ENCODE results near the gene SLC25A22. TPM values are rescaled to one million over a fixed set of nuclear protein-coding genes. Genes with fewer than 3 reads are reported as not detected.

The SLC25A22 gene
- total RNA-seq, 1 donor from 2014 or later = 17.8 TPM

GRCh38 chr11:764322-765024, 33.6 kb downstream of the SLC25A22 start:
- Mint-ChIP-seq H3K36me3 (ENCODE audit: low read depth, unreplicated experiment) (peaks cover 10% of the 10 kb centered on the region), H3K27ac (ENCODE audit: unreplicated experiment) (no peak overlapping the region)
- DNase-seq (ENCODE audit: low spot score) = no peak

GRCh38 chr11:763549-764321, 34.3 kb downstream of the SLC25A22 start:
- H3K4me3 Mint-ChIP-seq (ENCODE audit: unreplicated experiment) = no peak overlapping the region
- no peaks in the 10 kb centered on the region for H3K9me3 Mint-ChIP-seq (ENCODE audit: unreplicated experiment)
- no peak for DNase-seq (ENCODE audit: low spot score)
- peaks cover 10% of the 10 kb centered on the region for H3K36me3 Mint-ChIP-seq (ENCODE audit: low read depth, unreplicated experiment)
- H3K4me1 Mint-ChIP-seq (ENCODE audit: unreplicated experiment) = no peaks in the 10 kb centered on the region
- no peak overlapping the region for H3K27ac Mint-ChIP-seq (ENCODE audit: unreplicated experiment)
- no peak for TF ChIP-seq CTCF (IDR thresholded peaks at IDR 0.05; ENCODE audit: unreplicated experiment)
- peaks cover 3% of the 10 kb centered on the region for H3K27me3 Mint-ChIP-seq (ENCODE audit: unreplicated experiment)

More at GRCh38 chr11:764322-765024, 33.6 kb downstream of the SLC25A22 start:
- peak overlapping the region; percentile 26 for H3K4me3 Mint-ChIP-seq (ENCODE audit: unreplicated experiment)
- peaks cover 3% of the 10 kb centered on the region for H3K27me3 Mint-ChIP-seq (ENCODE audit: unreplicated experiment)
- TF ChIP-seq CTCF (IDR thresholded peaks at IDR 0.05; ENCODE audit: unreplicated experiment) = no peak
- H3K4me1 Mint-ChIP-seq (ENCODE audit: unreplicated experiment) = no peaks in the 10 kb centered on the region
- no peaks in the 10 kb centered on the region for H3K9me3 Mint-ChIP-seq (ENCODE audit: unreplicated experiment)

GRCh38 chr11:763073-763463, 35.0 kb downstream of the SLC25A22 start:
- Mint-ChIP-seq H3K4me3 (ENCODE audit: unreplicated experiment) (no peak overlapping the region), H3K36me3 (ENCODE audit: low read depth, unreplicated experiment) (peaks cover 10% of the 10 kb centered on the region), H3K4me1 (ENCODE audit: unreplicated experiment) (no peaks in the 10 kb centered on the region), H3K27me3 (ENCODE audit: unreplicated experiment) (peaks cover 3% of the 10 kb centered on the region), H3K27ac (ENCODE audit: unreplicated experiment) (no peak overlapping the region), H3K9me3 (ENCODE audit: unreplicated experiment) (no peaks in the 10 kb centered on the region)
- no peak for TF ChIP-seq CTCF (IDR thresholded peaks at IDR 0.05; ENCODE audit: unreplicated experiment)
- DNase-seq (ENCODE audit: low spot score) = no peak

GRCh38 chr11:762421-763072, 35.5 kb downstream of the SLC25A22 start:
- no peaks in the 10 kb centered on the region for H3K9me3 Mint-ChIP-seq (ENCODE audit: unreplicated experiment)
- H3K36me3 Mint-ChIP-seq (ENCODE audit: low read depth, unreplicated experiment) = peaks cover 12% of the 10 kb centered on the region
- no peak overlapping the region for H3K4me3 Mint-ChIP-seq (ENCODE audit: unreplicated experiment)
- no peak for TF ChIP-seq CTCF (IDR thresholded peaks at IDR 0.05; ENCODE audit: unreplicated experiment)
- H3K27me3 Mint-ChIP-seq (ENCODE audit: unreplicated experiment) = peaks cover 3% of the 10 kb centered on the region
- DNase-seq (ENCODE audit: low spot score) = no peak
- no peaks in the 10 kb centered on the region for H3K4me1 Mint-ChIP-seq (ENCODE audit: unreplicated experiment)
- no peak overlapping the region for H3K27ac Mint-ChIP-seq (ENCODE audit: unreplicated experiment)
